GM12874 (cell line): Measurements from ENCODE around the gene KLHL30.

ENCODE experiments used
- CTCF ChIP-seq: IDR thresholded peaks from 2 replicates; pipeline ENCODE4 v1.5.1; 2011; ENCODE audit warnings: low read depth, mild to moderate bottlenecking, control low read depth, low read length, moderate library complexity; ENCODE audit not compliant: insufficient read depth

Gene KLHL30

GRCh38 chr2:238125127-238125885 lies 13.2 kb upstream of the KLHL30 start:
- no peak for TF ChIP-seq CTCF

- TF ChIP-seq CTCF = no peak
Observed at GRCh38 chr2:238126338-238126737, 12.1 kb upstream of the KLHL30 start.

GRCh38 chr2:238126775-238127164 lies 11.7 kb upstream of the KLHL30 start:
- no peak for TF ChIP-seq CTCF

GRCh38 chr2:238127165-238128060 lies 11.1 kb upstream of the KLHL30 start:
- no peak for TF ChIP-seq CTCF

- TF ChIP-seq CTCF = no peak
Observed at GRCh38 chr2:238128061-238128440, 10.4 kb upstream of the KLHL30 start.

- no peak for TF ChIP-seq CTCF
Observed at GRCh38 chr2:238128534-238129001, 9.9 kb upstream of the KLHL30 start.
